GM19395 (cell line): ENCODE results near the gene SFXN5.

Experiments
- ATAC-seq: cut with Tn5 transposase; IDR thresholded peaks from one replicate; pipeline ENCODE4 v1.9.1; 2021; ENCODE audit warnings: mild to moderate bottlenecking, moderate library complexity; ENCODE audit not compliant: unreplicated experiment

Gene SFXN5

GRCh38 chr2:72995430-72996116 lies 75.9 kb downstream of the SFXN5 start:
- no peak for ATAC-seq

- no peak for ATAC-seq
These were observed 76.5 kb downstream of the SFXN5 start for GRCh38 chr2:72994991-72995380.

GRCh38 chr2:72994282-72994990 lies 77.1 kb downstream of the SFXN5 start:
- no peak for ATAC-seq

GRCh38 chr2:72993933-72994280 lies 77.6 kb downstream of the SFXN5 start:
- no peak for ATAC-seq

GRCh38 chr2:72993147-72993932 lies 78.2 kb downstream of the SFXN5 start:
- ATAC-seq = peak; percentile 66

GRCh38 chr2:72992734-72993102 lies 78.8 kb downstream of the SFXN5 start:
- ATAC-seq = no peak

- ATAC-seq = no peak
These were observed 79.4 kb downstream of the SFXN5 start for GRCh38 chr2:72991980-72992733.

GRCh38 chr2:72991439-72991725 lies 80.1 kb downstream of the SFXN5 start:
- ATAC-seq = no peak

- ATAC-seq = no peak
These were observed 80.6 kb downstream of the SFXN5 start for GRCh38 chr2:72990695-72991438.

GRCh38 chr2:72989770-72990556 lies 81.5 kb downstream of the SFXN5 start:
- no peak for ATAC-seq

GRCh38 chr2:72988726-72989273 lies 82.7 kb downstream of the SFXN5 start:
- ATAC-seq = no peak

GRCh38 chr2:72988041-72988440 lies 83.5 kb downstream of the SFXN5 start:
- no peak for ATAC-seq

GRCh38 chr2:72985891-72986683 lies 85.4 kb downstream of the SFXN5 start:
- no peak for ATAC-seq

- ATAC-seq = no peak
These were observed 86.4 kb downstream of the SFXN5 start for GRCh38 chr2:72985136-72985535.

- ATAC-seq = no peak
These were observed 87.3 kb downstream of the SFXN5 start for GRCh38 chr2:72984172-72984671.

- no peak for ATAC-seq
These were observed 87.9 kb downstream of the SFXN5 start for GRCh38 chr2:72983500-72984161.

- no peak for ATAC-seq
These were observed 88.6 kb downstream of the SFXN5 start for GRCh38 chr2:72982781-72983499.

- ATAC-seq = no peak
These were observed 89.3 kb downstream of the SFXN5 start for GRCh38 chr2:72982219-72982618.
